Measurements from ENCODE around the gene TAF5. TPM values are rescaled to one million over a fixed set of nuclear protein-coding genes. Genes with fewer than 3 reads are reported as not detected.
"Not testable (repeated sequence)": the region's sequence is repeated elsewhere in the genome, so short reads cannot be mapped to it uniquely, and the experiment has no call there.

Gene TAF5
- total RNA-seq, 1 experiment from 2014 or later, result 2.5 TPM

DNA sequence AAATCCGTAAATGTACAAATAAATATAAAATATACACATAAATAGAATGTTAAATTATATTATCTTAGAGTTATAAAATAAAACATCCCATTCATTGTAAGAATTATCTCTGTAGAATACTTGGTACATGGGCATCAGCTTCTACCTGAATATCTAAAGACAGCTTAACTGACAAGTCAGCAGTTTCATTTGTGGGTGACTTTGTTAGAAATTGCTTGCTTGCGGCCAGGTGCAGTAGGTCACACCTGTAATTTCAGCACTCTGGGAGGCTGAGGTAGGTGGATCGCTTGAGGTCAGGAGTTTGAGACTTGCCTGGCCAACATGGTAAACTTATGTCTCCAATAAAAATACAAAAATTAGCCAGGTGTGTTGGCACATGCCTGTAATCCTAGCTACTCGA, 31.4 kb upstream of the TAF5 start:
- no peak for DNase-seq
- H3K36me3 Mint-ChIP-seq (ENCODE audit: insufficient read depth, unreplicated experiment), result peaks cover 4% of the 10 kb centered on the region
- no peak overlapping the region for H3K4me3 Mint-ChIP-seq (ENCODE audit: low read depth, unreplicated experiment)
- H3K9me3 Mint-ChIP-seq (ENCODE audit: low read depth, unreplicated experiment), result no peaks in the 10 kb centered on the region
- intact Hi-C loops (cut with micrococcal nuclease; ENCODE audit: unreplicated experiment), result no loop called here
- H3K4me1 Mint-ChIP-seq (ENCODE audit: low read depth, unreplicated experiment), result no peaks in the 10 kb centered on the region
- CTCF ChIA-PET, result no interaction called here
- TF ChIP-seq, protein P1, sequence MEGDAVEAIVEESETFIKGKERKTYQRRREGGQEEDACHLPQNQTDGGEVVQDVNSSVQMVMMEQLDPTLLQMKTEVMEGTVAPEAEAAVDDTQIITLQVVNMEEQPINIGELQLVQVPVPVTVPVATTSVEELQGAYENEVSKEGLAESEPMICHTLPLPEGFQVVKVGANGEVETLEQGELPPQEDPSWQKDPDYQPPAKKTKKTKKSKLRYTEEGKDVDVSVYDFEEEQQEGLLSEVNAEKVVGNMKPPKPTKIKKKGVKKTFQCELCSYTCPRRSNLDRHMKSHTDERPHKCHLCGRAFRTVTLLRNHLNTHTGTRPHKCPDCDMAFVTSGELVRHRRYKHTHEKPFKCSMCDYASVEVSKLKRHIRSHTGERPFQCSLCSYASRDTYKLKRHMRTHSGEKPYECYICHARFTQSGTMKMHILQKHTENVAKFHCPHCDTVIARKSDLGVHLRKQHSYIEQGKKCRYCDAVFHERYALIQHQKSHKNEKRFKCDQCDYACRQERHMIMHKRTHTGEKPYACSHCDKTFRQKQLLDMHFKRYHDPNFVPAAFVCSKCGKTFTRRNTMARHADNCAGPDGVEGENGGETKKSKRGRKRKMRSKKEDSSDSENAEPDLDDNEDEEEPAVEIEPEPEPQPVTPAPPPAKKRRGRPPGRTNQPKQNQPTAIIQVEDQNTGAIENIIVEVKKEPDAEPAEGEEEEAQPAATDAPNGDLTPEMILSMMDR (IDR thresholded peaks at IDR 0.05; ENCODE audit: unreplicated experiment), result no peak
- no TSS peak for BruUV-seq (replicated peaks)
- H3K27ac Mint-ChIP-seq (ENCODE audit: unreplicated experiment), result no peak overlapping the region
- H3K27me3 Mint-ChIP-seq (ENCODE audit: unreplicated experiment), result no peaks in the 10 kb centered on the region

DNA sequence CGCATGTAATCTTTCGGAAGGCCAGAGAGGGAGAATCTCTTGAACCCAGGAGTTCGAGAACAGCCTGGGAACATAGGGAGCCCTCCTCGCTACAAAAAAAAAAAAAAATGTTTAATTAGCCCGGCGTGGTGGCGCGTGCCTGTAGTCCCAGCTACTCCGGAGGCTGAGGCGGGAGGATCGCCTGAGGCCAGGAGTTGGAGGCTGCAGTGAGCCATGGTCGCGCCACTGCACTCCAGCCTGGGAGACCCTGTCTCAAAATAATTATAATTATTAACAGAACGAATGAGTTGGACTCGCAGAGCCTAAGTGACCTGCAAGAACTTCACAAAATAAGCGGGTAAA, 17.6 kb upstream of the TAF5 start:
- no peak for DNase-seq
- no peaks in the 10 kb centered on the region for H3K9me3 Mint-ChIP-seq (ENCODE audit: low read depth, unreplicated experiment)
- no peak overlapping the region for H3K27ac Mint-ChIP-seq (ENCODE audit: unreplicated experiment)
- CTCF ChIA-PET, result no interaction called here
- H3K36me3 Mint-ChIP-seq (ENCODE audit: insufficient read depth, unreplicated experiment), result peaks cover 16% of the 10 kb centered on the region
- TF ChIP-seq, protein P1 (IDR thresholded peaks at IDR 0.05; ENCODE audit: unreplicated experiment), result no peak
- intact Hi-C loops (cut with micrococcal nuclease; ENCODE audit: unreplicated experiment), result no loop called here
- no TSS peak for BruUV-seq (replicated peaks)
- H3K4me1 Mint-ChIP-seq (ENCODE audit: low read depth, unreplicated experiment), result no peaks in the 10 kb centered on the region
- peak overlapping the region; percentile 90 for H3K4me3 Mint-ChIP-seq (ENCODE audit: low read depth, unreplicated experiment)
- no peaks in the 10 kb centered on the region for H3K27me3 Mint-ChIP-seq (ENCODE audit: unreplicated experiment)

DNA sequence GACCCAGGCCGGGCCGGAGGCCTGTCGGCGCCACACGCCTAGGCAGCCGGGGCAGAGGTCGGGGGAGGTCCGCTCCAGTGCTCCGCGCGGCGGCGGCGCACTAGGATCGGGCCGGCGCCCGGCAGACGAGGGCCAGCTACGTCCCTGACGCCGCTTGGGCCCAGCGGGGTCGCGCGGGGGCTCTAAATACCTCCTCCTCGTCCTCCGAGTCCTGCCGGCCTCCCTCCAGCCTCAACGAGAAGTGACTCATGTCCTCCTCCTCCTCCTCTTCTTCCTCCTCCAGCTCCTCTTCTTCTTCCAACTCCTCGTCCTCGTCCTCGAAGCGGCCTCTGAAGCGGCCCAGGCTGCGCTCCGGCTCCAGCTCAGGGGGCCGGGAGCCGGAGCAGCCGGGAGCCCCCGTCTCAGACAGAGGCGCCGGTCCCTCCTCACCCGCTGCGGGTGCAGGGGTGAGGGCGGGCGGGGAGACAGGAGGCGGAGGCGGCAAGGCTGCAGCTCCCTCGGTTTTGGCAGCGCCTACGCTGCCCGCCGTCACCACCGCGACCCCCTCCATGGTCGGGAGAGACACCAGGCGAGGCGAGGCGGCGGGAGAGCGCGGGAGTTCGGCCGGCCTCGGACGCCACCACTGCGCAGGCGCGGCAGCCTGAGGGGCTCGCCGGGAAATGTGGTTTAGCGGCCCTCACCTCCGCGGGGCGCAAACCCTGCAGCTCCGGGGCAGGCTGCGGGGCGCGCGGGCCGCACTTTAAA, 17.1 kb upstream of the TAF5 start, which contains the start of gene PCGF6:
PCGF6 (minus strand) TSS at position 624 of the 744 bp plus-strand sequence; CDS start at position 550, 74 bp downstream.
- peak within 1 kb of the TSS; percentile 90 for H3K4me3 Mint-ChIP-seq (ENCODE audit: low read depth, unreplicated experiment)
- TF ChIP-seq, protein P1 (IDR thresholded peaks at IDR 0.05; ENCODE audit: unreplicated experiment), result no peak
- CTCF ChIA-PET, result no interaction called here
- H3K9me3 Mint-ChIP-seq (ENCODE audit: low read depth, unreplicated experiment), result no peaks in the 10 kb centered on the region
- H3K36me3 Mint-ChIP-seq (ENCODE audit: insufficient read depth, unreplicated experiment), result peaks cover 16% of the 10 kb centered on the region
- no TSS peak for BruUV-seq (replicated peaks)
- H3K27me3 Mint-ChIP-seq (ENCODE audit: unreplicated experiment), result no peaks in the 10 kb centered on the region
- intact Hi-C loops (cut with micrococcal nuclease; ENCODE audit: unreplicated experiment), result no loop called here
- DNase-seq, result peak; percentile 82
- no peak within 1 kb of the TSS for H3K27ac Mint-ChIP-seq (ENCODE audit: unreplicated experiment)
- H3K4me1 Mint-ChIP-seq (ENCODE audit: low read depth, unreplicated experiment), result no peaks in the 10 kb centered on the region

DNA sequence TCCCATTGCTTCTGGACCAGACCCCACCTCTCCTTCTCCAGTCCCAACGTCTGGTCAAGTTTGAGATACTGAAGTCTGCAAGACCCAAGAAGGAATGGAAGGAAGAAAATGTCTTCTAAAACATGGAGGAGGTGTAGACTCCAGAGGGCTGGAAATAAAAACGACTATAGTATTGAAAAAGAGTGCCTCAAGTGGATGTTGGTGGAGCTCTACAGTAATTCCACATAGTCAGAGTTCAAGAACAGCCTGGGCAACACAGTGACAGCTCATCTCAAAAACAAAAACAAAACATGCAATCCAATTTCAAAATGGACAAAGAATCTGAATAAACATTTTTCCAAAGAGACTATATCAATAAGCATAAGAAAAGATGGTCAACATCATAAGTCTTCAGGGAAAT, 14.5 kb upstream of the TAF5 start:
- TF ChIP-seq, protein P1 (IDR thresholded peaks at IDR 0.05; ENCODE audit: unreplicated experiment), result no peak
- H3K9me3 Mint-ChIP-seq (ENCODE audit: low read depth, unreplicated experiment), result no peaks in the 10 kb centered on the region
- DNase-seq, result no peak
- CTCF ChIA-PET, result interaction anchor here (0.7 kb wide), 3 partner anchors 133 to 377 kb away, joined by 3 to 4 read pairs (median 3); no protein-coding TSS in a partner anchor
- H3K27ac Mint-ChIP-seq (ENCODE audit: unreplicated experiment), result no peak overlapping the region
- no TSS peak for BruUV-seq (replicated peaks)
- no peaks in the 10 kb centered on the region for H3K4me1 Mint-ChIP-seq (ENCODE audit: low read depth, unreplicated experiment)
- H3K27me3 Mint-ChIP-seq (ENCODE audit: unreplicated experiment), result no peaks in the 10 kb centered on the region
- intact Hi-C loops (cut with micrococcal nuclease; ENCODE audit: unreplicated experiment), result no loop called here
- H3K4me3 Mint-ChIP-seq (ENCODE audit: low read depth, unreplicated experiment), result no peak overlapping the region
- peaks cover 16% of the 10 kb centered on the region for H3K36me3 Mint-ChIP-seq (ENCODE audit: insufficient read depth, unreplicated experiment)

DNA sequence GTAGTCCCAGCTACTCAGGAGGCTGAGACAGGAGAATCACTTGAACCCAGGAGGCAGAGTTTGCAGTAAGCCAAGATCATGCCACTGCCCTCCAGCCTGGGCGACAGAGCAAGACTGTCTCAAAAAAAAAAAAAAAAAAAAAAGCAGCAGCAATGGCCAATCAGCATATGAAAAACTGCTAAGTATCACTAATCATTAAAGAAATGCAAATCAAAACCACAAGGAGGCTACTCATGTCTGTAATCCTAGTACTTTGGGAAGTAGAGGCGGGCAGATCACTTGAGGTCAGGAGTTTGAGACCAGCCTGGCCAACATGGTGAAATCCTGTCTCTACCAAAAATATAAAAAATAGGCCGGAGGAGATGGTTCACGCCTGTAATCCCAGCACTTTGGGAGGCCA, 13.2 kb upstream of the TAF5 start:
- H3K27ac Mint-ChIP-seq (ENCODE audit: unreplicated experiment); H3K4me1 Mint-ChIP-seq (ENCODE audit: low read depth, unreplicated experiment); CTCF ChIA-PET; H3K4me3 Mint-ChIP-seq (ENCODE audit: low read depth, unreplicated experiment); intact Hi-C loops (cut with micrococcal nuclease; ENCODE audit: unreplicated experiment); H3K9me3 Mint-ChIP-seq (ENCODE audit: low read depth, unreplicated experiment); DNase-seq; H3K27me3 Mint-ChIP-seq (ENCODE audit: unreplicated experiment); BruUV-seq (replicated peaks): not testable (repeated sequence)
- H3K36me3 Mint-ChIP-seq (ENCODE audit: insufficient read depth, unreplicated experiment), result peaks cover 16% of the 10 kb centered on the region
